Uterus (tissue), 4 donors: Measurements from ENCODE around the gene ST8SIA1. TPM values are rescaled to one million over a fixed set of nuclear protein-coding genes. Genes with fewer than 3 reads are reported as not detected.

Source experiments
- DNase-seq, 2 donors: peaks; one replicate each; pipeline ENCODE4 v3.0.0-alpha.2; 2019 to 2020
- H3K27ac ChIP-seq, 2 donors: fragments of 200-600 bp; sonication (generic); 1 replicate in 1 of 2; 2 replicates in 1 of 2; pipeline ENCODE4 v1.5.1; 2016 to 2018
- H3K27me3 ChIP-seq, 2 donors: fragments of 200-600 bp; sonication (generic); one replicate each; pipeline ENCODE4 v1.5.1; 2018 to 2019; ENCODE audit warnings: control low read depth in 1 of 2
- H3K36me3 ChIP-seq, 2 donors: fragments of 200-600 bp; sonication (generic); one replicate each; pipeline ENCODE4 v1.5.1; 2019; ENCODE audit warnings: control low read depth in 1 of 2
- H3K4me1 ChIP-seq, 2 donors: fragments of 200-600 bp; sonication (generic); one replicate each; pipeline ENCODE4 v1.5.1; 2018 to 2019; ENCODE audit warnings: control low read depth in 1 of 2
- H3K4me3 ChIP-seq, 2 donors: fragments of 200-600 bp; sonication (generic); 1 replicate in 1 of 2; 2 replicates in 1 of 2; pipeline ENCODE4 v1.5.1; 2018 to 2019; ENCODE audit warnings: mild to moderate bottlenecking in 1 of 2
- H3K9me3 ChIP-seq, 2 donors: fragments of 200-600 bp; sonication (generic); one replicate each; pipeline ENCODE4 v1.5.1; 2019; ENCODE audit warnings: control low read depth in 1 of 2
- CTCF ChIP-seq, 4 experiments: fragments of 200-600 bp in 2 of 4; fragments of 450-650 bp in 2 of 4; sonication (generic) in 2 of 4; IDR thresholded peaks; one replicate each; pipeline ENCODE4 v1.5.1; 2016 to 2019; ENCODE audit warnings: antibody characterized with exemption in 4 of 4, mild to moderate bottlenecking in 2 of 4, moderate library complexity in 1 of 4
- POLR2A ChIP-seq, 2 donors: fragments of 450-650 bp; IDR thresholded peaks; one replicate each; pipeline ENCODE4 v1.6.1; 2016; ENCODE audit warnings: antibody characterized with exemption in 2 of 2, mild to moderate bottlenecking in 1 of 2, moderate library complexity in 1 of 2
- intact Hi-C: fragments of 100-400 bp; cut with DNase I; formaldehyde crosslinking; loops from one replicate; pipeline ENCODE4 v1.15.1; 2023; ENCODE audit warnings: low total_unique reads
- total RNA-seq, 4 donors: library from RNA; depleted of rRNA in 3 of 4; stranded (reverse); fragments of >200 nt in 3 of 4; gene quantifications; one replicate each; pipeline versions ENCODE4 v1.1.0 to v1.2.4, GENCODE V29; 2014 to 2023
- donor health status: DM: yes; HTN: yes; CAD: no.

ST8SIA1 gene
- total RNA-seq, 4 donors from 2014 or later = 7.8 to 14.6 (median 9.9) TPM

- intact Hi-C loops = no loop called here
- H3K9me3 ChIP-seq = no peaks in the 10 kb centered on the region
- H3K27ac ChIP-seq = peak overlapping the region; percentile 90 to 91
- H3K4me3 ChIP-seq = no peak overlapping the region
- no peak for DNase-seq
- no peaks in the 10 kb centered on the region for H3K36me3 ChIP-seq
- H3K27me3 ChIP-seq = no peaks in the 10 kb centered on the region
- TF ChIP-seq POLR2A (IDR thresholded peaks at IDR 0.05) (no peak), CTCF (IDR thresholded peaks at IDR 0.05) (no peak)
- peaks cover 0 to 6% of the 10 kb centered on the region in 2 donors for H3K4me1 ChIP-seq
Observed at GRCh38 chr12:22276867-22277266, 57.6 kb downstream of the ST8SIA1 start.

DNA sequence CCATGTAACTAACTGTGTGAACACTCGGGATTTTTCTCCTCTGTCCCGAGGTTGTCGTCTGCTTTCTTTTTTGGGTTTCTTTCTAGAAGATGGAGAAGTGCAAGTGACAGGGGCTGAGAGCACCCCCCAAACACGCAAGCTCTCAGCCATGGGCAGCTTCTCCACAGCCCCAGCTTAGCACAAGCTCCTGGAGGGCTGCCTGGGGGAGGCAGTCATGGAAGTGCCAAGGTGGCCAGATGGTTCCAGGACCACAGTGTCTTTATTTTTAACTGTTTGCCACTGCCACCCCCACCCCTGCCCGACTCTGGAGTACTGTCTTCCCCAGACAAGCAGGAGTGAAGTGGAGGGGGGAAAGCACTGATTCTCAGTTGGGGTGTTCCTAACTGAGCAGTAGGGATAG is 58.2 kb downstream of the ST8SIA1 start:
- peaks cover 0 to 6% of the 10 kb centered on the region in 2 donors for H3K4me1 ChIP-seq
- H3K27me3 ChIP-seq = no peaks in the 10 kb centered on the region
- no peaks in the 10 kb centered on the region for H3K9me3 ChIP-seq
- H3K4me3 ChIP-seq = no peak overlapping the region
- H3K36me3 ChIP-seq = no peaks in the 10 kb centered on the region
- intact Hi-C loops = no loop called here
- DNase-seq = peak; percentile 31 to 37
- TF ChIP-seq CTCF (IDR thresholded peaks at IDR 0.05) = no peak
- no peak for TF ChIP-seq POLR2A (IDR thresholded peaks at IDR 0.05)
- H3K27ac ChIP-seq = peak overlapping the region; percentile 90 to 91

DNA sequence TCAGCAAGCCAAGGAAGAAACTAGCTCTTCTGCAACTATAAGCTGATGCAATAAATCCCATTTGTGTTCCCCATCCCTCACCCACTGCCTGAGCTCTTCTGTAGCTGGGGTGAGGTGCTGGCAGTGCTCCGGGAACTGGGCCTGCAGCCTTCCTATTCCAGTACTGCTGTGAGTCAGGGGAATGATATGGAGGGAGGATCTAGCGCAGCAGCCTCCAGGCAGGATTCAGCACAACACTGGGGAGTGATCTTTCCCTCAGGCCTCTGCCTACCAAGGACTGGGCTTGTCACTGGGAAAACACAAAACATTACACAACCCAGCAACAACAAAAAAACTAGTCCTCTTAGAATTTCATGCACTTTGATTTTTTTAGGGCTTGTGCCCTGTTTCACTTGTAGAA is 58.7 kb downstream of the ST8SIA1 start:
- Histone ChIP-seq H3K4me1 (peaks cover 0 to 6% of the 10 kb centered on the region in 2 donors), H3K27me3 (no peaks in the 10 kb centered on the region), H3K27ac (peak overlapping the region; percentile 90 to 91), H3K9me3 (no peaks in the 10 kb centered on the region), H3K36me3 (no peaks in the 10 kb centered on the region), H3K4me3 (no peak overlapping the region)
- no peak for TF ChIP-seq POLR2A (IDR thresholded peaks at IDR 0.05)
- TF ChIP-seq CTCF (IDR thresholded peaks at IDR 0.05) = peak in 1 of 4 experiments; percentile 13
- peak; percentile 94 to 97 for DNase-seq
- intact Hi-C loops = no loop called here

GRCh38 chr12:22272335-22273151 is 62.0 kb downstream of the ST8SIA1 start:
- TF ChIP-seq POLR2A (IDR thresholded peaks at IDR 0.05) (no peak), CTCF (IDR thresholded peaks at IDR 0.05) (no peak)
- DNase-seq = no peak
- Histone ChIP-seq H3K27ac (no peak overlapping the region), H3K27me3 (no peaks in the 10 kb centered on the region), H3K9me3 (no peaks in the 10 kb centered on the region), H3K36me3 (no peaks in the 10 kb centered on the region), H3K4me3 (no peak overlapping the region), H3K4me1 (peaks cover 0 to 13% of the 10 kb centered on the region in 2 donors)
- intact Hi-C loops = no loop called here

- TF ChIP-seq CTCF (IDR thresholded peaks at IDR 0.05) = no peak
- TF ChIP-seq POLR2A (IDR thresholded peaks at IDR 0.05) = no peak
- Histone ChIP-seq H3K4me1 (peaks cover 0 to 13% of the 10 kb centered on the region in 2 donors), H3K4me3 (no peak overlapping the region), H3K9me3 (no peaks in the 10 kb centered on the region), H3K27ac (peak overlapping the region in 1 of 2 donors; percentile 21), H3K27me3 (no peaks in the 10 kb centered on the region), H3K36me3 (no peaks in the 10 kb centered on the region)
- no peak for DNase-seq
- intact Hi-C loops = no loop called here
Observed at GRCh38 chr12:22271023-22271422, 63.5 kb downstream of the ST8SIA1 start.
